CD14-positive monocyte (primary cell): ENCODE data around the gene JCHAIN. TPM values are rescaled to one million over a fixed set of nuclear protein-coding genes. Genes with fewer than 3 reads are reported as not detected.

ENCODE experiments used
- DNase-seq, 3 donors: peaks; one replicate each; pipeline ENCODE4 v3.0.0-alpha.2; 2011 to 2022
- H2AFZ ChIP-seq: 2 replicates; pipeline ENCODE4 v1.6.0; 2012; ENCODE audit warnings: mild to moderate bottlenecking, low read depth, low read length, inconsistent platforms; ENCODE audit not compliant: insufficient read depth, poor library complexity, severe bottlenecking
- H3K27ac ChIP-seq, 2 donors: 1 replicate in 1 of 2; 2 replicates in 1 of 2; pipeline ENCODE4 v1.5.1; 2012 to 2013; ENCODE audit warnings: low read length in 2 of 2, control low read depth in 1 of 2, inconsistent platforms in 1 of 2, low read depth in 1 of 2, mild to moderate bottlenecking in 1 of 2
- H3K27me3 ChIP-seq, 2 donors: one replicate each; pipeline versions ENCODE4 v1.6.0 to v1.6.1; 2011 to 2013; ENCODE audit warnings: low read length in 2 of 2; ENCODE audit not compliant: control insufficient read depth in 2 of 2, insufficient read depth in 2 of 2
- H3K36me3 ChIP-seq, 2 donors: replicated peaks in 1 of 2; 1 replicate in 1 of 2; 2 replicates in 1 of 2; pipeline versions ENCODE4 v1.5.1 to v1.6.1; 2012 to 2013; ENCODE audit warnings: low read length in 2 of 2, control low read depth in 1 of 2, inconsistent platforms in 1 of 2, mild to moderate bottlenecking in 1 of 2; ENCODE audit not compliant: insufficient read depth in 2 of 2, control insufficient read depth in 1 of 2
- H3K4me1 ChIP-seq, 2 donors: 1 replicate in 1 of 2; 2 replicates in 1 of 2; pipeline versions ENCODE4 v1.5.1 to v1.6.1; 2012 to 2013; ENCODE audit warnings: low read length in 2 of 2, control low read depth in 1 of 2, inconsistent platforms in 1 of 2, mild to moderate bottlenecking in 1 of 2, moderate library complexity in 1 of 2; ENCODE audit not compliant: insufficient read depth in 2 of 2, control insufficient read depth in 1 of 2
- H3K4me2 ChIP-seq: replicated peaks from 2 replicates; pipeline ENCODE3; 2012; ENCODE audit warnings: low read length, moderate library complexity, mild to moderate bottlenecking; ENCODE audit not compliant: poor library complexity, severe bottlenecking; ENCODE audit errors: extremely low read depth
- H3K4me3 ChIP-seq, 3 experiments: fragments of 200-600 bp in 1 of 3; sonication (generic) in 1 of 3; replicated peaks in 1 of 3; 1 replicate in 2 of 3; 2 replicates in 1 of 3; pipeline ENCODE4 v1.5.1; 2011 to 2013; ENCODE audit warnings: low read length in 3 of 3, mild to moderate bottlenecking in 3 of 3, control low read depth in 2 of 3, low read depth in 2 of 3, inconsistent platforms in 1 of 3, moderate library complexity in 1 of 3
- H3K79me2 ChIP-seq: 2 replicates; pipeline ENCODE4 v1.6.0; 2012; ENCODE audit warnings: mild to moderate bottlenecking, control low read depth, inconsistent platforms, low read length, moderate library complexity; ENCODE audit not compliant: insufficient read depth
- H3K9ac ChIP-seq: 2 replicates; pipeline ENCODE4 v1.6.0; 2017; ENCODE audit warnings: low read length, mild to moderate bottlenecking; ENCODE audit not compliant: insufficient read depth, poor library complexity, severe bottlenecking
- H3K9me3 ChIP-seq, 2 donors: replicated peaks in 1 of 2; 1 replicate in 1 of 2; 2 replicates in 1 of 2; pipeline versions ENCODE4 v1.5.1 to v1.6.1; 2012 to 2013; ENCODE audit warnings: low read length in 2 of 2, control low read depth in 1 of 2; ENCODE audit not compliant: control insufficient read depth in 1 of 2, insufficient read depth in 1 of 2
- H4K20me1 ChIP-seq: 2 replicates; pipeline ENCODE4 v1.6.0; 2012; ENCODE audit warnings: mild to moderate bottlenecking, low read length, control low read depth, moderate library complexity; ENCODE audit not compliant: insufficient read depth
- H3K27ac Mint-ChIP-seq, 7 donors: one replicate each; pipeline ENCODE4 v1.8.0; 2020; ENCODE audit warnings: mild to moderate bottlenecking in 7 of 7, mixed read lengths in 7 of 7, moderate library complexity in 6 of 7, inconsistent platforms in 2 of 7
- H3K27me3 Mint-ChIP-seq, 3 donors: one replicate each; pipeline ENCODE4 v1.8.0; 2021 to 2022; ENCODE audit warnings: low read depth in 3 of 3, mild to moderate bottlenecking in 3 of 3, mixed read lengths in 3 of 3, moderate library complexity in 3 of 3, inconsistent platforms in 1 of 3
- H3K36me3 Mint-ChIP-seq, 2 donors: one replicate each; pipeline ENCODE4 v1.8.0; 2020; ENCODE audit warnings: mixed read lengths in 2 of 2, inconsistent platforms in 1 of 2, mild to moderate bottlenecking in 1 of 2
- H3K4me1 Mint-ChIP-seq: one replicate; pipeline ENCODE4 v1.8.0; 2020; ENCODE audit warnings: mild to moderate bottlenecking, mixed read lengths
- H3K4me3 Mint-ChIP-seq, 2 donors: one replicate each; pipeline ENCODE4 v1.8.0; 2020; ENCODE audit warnings: mild to moderate bottlenecking in 2 of 2, mixed read lengths in 2 of 2, moderate library complexity in 1 of 2
- H3K9me3 Mint-ChIP-seq, 7 donors: one replicate each; pipeline ENCODE4 v1.8.0; 2020 to 2022; ENCODE audit warnings: mixed read lengths in 7 of 7, mild to moderate bottlenecking in 6 of 7, moderate library complexity in 6 of 7, inconsistent platforms in 2 of 7
- CTCF ChIP-seq: fragments of 200-600 bp; IDR thresholded peaks from one replicate; pipeline ENCODE4 v1.8.0; 2022; ENCODE audit warnings: antibody characterized with exemption, mild to moderate bottlenecking
- WGBS: methylation state at CpG from one replicate; pipeline ENCODE4 v1.1.5; 2013; ENCODE audit warnings: missing lambda C conversion rate; ENCODE audit not compliant: insufficient coverage; 5-methylcytosine and 5-hydroxymethylcytosine counted together
- intact Hi-C, 2 donors: fragments of 100-400 bp; cut with micrococcal nuclease; formaldehyde crosslinking; loops; one replicate each; pipeline versions ENCODE4 v1.15.0 to v1.15.1; 2023
- polyA plus RNA-seq, 3 donors: library from polyadenylated mRNA; depleted of rRNA in 1 of 3; unstranded in 2 of 3; stranded (reverse) in 1 of 3; fragments of 300-500 nt in 2 of 3; fragments of >200 nt in 1 of 3; fragmentation: Illumina TruSeq in 2 of 3; gene quantifications; 1 replicate in 2 of 3; 2 replicates in 1 of 3; pipeline ENCODE4 v1.2.3, GENCODE V29; 2012 to 2021

Gene JCHAIN
- polyA plus RNA-seq, 3 donors = 0.41 to 6.0 (median 1.9) TPM

- under 1% methylated on average over 86 of the region's 86 CpGs for WGBS
- H3K4me1 Mint-ChIP-seq = peaks cover 32% of the 10 kb centered on the region
- peaks cover 17 to 30% of the 10 kb centered on the region in 2 donors for H3K4me1 ChIP-seq
Observed at GRCh38 chr4:70705183-70706043, 39.1 kb upstream of the JCHAIN start.

DNA sequence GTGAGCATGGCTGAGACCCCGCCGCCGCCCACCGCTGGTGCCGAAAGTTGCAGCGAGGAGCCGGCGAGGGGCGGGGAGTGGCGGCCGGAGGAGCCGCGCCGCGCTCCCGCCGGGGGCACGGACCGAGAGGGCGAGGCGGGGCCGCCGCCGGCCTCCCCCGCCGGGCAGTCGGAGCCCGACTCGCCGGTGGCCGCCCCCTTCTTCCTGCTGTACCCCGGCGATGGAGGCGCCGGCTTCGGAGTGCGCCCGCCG is 38.5 kb upstream of the JCHAIN start:
- Histone ChIP-seq H3K4me2 (peak overlapping the region; percentile 81), H3K27ac (peak overlapping the region; percentile 63 to 80), H4K20me1 (no peaks in the 10 kb centered on the region), H3K4me3 (peak overlapping the region; percentile 62 to 81 (median 66)), H3K9ac (peak overlapping the region; percentile 87), H3K36me3 (no peaks in the 10 kb centered on the region), H3K79me2 (peaks cover 42% of the 10 kb centered on the region), H3K9me3 (no peaks in the 10 kb centered on the region), H3K4me1 (peaks cover 17 to 30% of the 10 kb centered on the region in 2 donors), H3K27me3 (no peaks in the 10 kb centered on the region), H2AFZ (peak overlapping the region; percentile 88)
- Mint-ChIP-seq H3K27ac (no peak overlapping the region), H3K27me3 (no peaks in the 10 kb centered on the region), H3K36me3 (peaks cover 0 to 4% of the 10 kb centered on the region in 2 donors), H3K4me1 (peaks cover 31% of the 10 kb centered on the region), H3K4me3 (peak overlapping the region; percentile 89 to 92), H3K9me3 (no peaks in the 10 kb centered on the region)
- TF ChIP-seq CTCF = no peak
- no peak for DNase-seq
- under 1% methylated on average over 39 of the region's 39 CpGs for WGBS
- intact Hi-C loops = loop anchor here (2.0 to 10.0 kb wide), 4 partner anchors 16 to 67 kb away; partner anchors contain the start of gene UTP3 (in 1 of the 2)

More at GRCh38 chr4:70705183-70706043, 39.1 kb upstream of the JCHAIN start:
- H3K9me3 Mint-ChIP-seq = no peaks in the 10 kb centered on the region
- peak overlapping the region; percentile 62 to 81 (median 66) for H3K4me3 ChIP-seq
- H3K4me2 ChIP-seq = peak overlapping the region; percentile 81
- no peaks in the 10 kb centered on the region for H3K27me3 Mint-ChIP-seq
- H2AFZ ChIP-seq = peak overlapping the region; percentile 88
- intact Hi-C loops = loop anchor here (2.0 to 10.0 kb wide), 3 partner anchors 17 to 67 kb away; partner anchors contain the start of gene UTP3 (in 1 of the 2)
- H3K9ac ChIP-seq = peak overlapping the region; percentile 87
- peak; percentile 42 to 65 (median 58) for DNase-seq
- H3K27me3 ChIP-seq = no peaks in the 10 kb centered on the region
- H3K36me3 ChIP-seq = no peaks in the 10 kb centered on the region
- no peak for TF ChIP-seq CTCF
- peak overlapping the region; percentile 63 to 80 for H3K27ac ChIP-seq
- H3K36me3 Mint-ChIP-seq = peaks cover 0 to 4% of the 10 kb centered on the region in 2 donors
- H3K9me3 ChIP-seq = no peaks in the 10 kb centered on the region
- H3K27ac Mint-ChIP-seq = peak overlapping the region; percentile 80 to 93 (median 89)
- peak overlapping the region; percentile 93 to 95 for H3K4me3 Mint-ChIP-seq
- H3K79me2 ChIP-seq = peaks cover 48% of the 10 kb centered on the region
- no peaks in the 10 kb centered on the region for H4K20me1 ChIP-seq
